Heart left ventricle (tissue), 13 donors: ENCODE results near the gene CYP2D6.
"Not testable (repeated sequence)": the region's sequence is repeated elsewhere in the genome, so short reads cannot be mapped to it uniquely, and the experiment has no call there.

ENCODE experiments used
- CTCF ChIP-seq, 12 donors: fragments of 200-600 bp; sonication (generic) in 4 of 12; IDR thresholded peaks; one replicate each; pipeline versions ENCODE4 v1.5.0 to v1.8.0; 2018 to 2022; ENCODE audit warnings: antibody characterized with exemption in 12 of 12, mild to moderate bottlenecking in 5 of 12
- POLR2A ChIP-seq, 2 donors: fragments of 450-650 bp; IDR thresholded peaks; one replicate each; pipeline ENCODE4 v1.6.1; 2017; ENCODE audit warnings: antibody characterized with exemption in 2 of 2, mild to moderate bottlenecking in 2 of 2, moderate library complexity in 2 of 2
- donor health status: ischemic (EF 13 %, LVEDD 7.1; RV severe dilation, severe dysfunction).
- donor health status: DM: no; HTN: yes; CAD: no.
- donor health status: DM: no; HTN: no; CAD: no.
- donor health status: ischemic (EF 25% LVEDD 6.9; RV normal size, moderate dysfunction).
- donor health status: ischemic (EF 25% LVEDD 5.7; RV mildly dilated, moderate dysfunction).
- donor health status: ischemic (EF 35%, LVEDD 5.7; RV mildly dilated, moderate dysfunction).
- donor health status: nonischemic (EF 11% LVEDD 7.7; RV severe dilation, severe dysfunction).
- donor health status: DM: yes; HTN: yes; CAD: no.
- donor health status: PGD.
- donor health status: ischemic (EF 29% LVEDD 5.4; RV normal size, mild dysfunction).
- donor health status: nonischemic (EF 23%, LVEDD 6.1; RV moderate dilation, normal function).

DNA sequence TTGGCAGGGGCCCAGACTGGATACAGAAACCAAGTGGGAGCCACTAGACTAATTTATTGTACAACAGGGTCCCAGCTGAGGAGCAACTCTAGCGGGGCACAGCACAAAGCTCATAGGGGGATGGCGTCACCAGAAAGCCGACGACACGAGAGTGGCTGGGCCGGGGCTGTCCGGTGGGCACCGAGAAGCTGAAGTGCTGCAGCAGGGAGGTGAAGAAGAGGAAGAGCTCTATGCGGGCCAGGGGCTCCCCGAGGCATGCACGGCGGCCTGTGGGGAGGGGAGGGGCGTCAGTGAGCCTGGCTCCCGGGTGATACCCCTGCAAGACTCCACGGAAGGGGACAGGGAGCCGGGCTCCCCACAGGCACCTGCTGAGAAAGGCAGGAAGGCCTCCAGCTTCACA lies 19.2 kb upstream of the CYP2D6 start:
- TF ChIP-seq CTCF, POLR2A (IDR thresholded peaks at IDR 0.05): not testable (repeated sequence)
